GM23338 (cell line): ENCODE measurements around the gene TULP4. TPM values are rescaled to one million over a fixed set of nuclear protein-coding genes. Genes with fewer than 3 reads are reported as not detected.

Experiments
- ATAC-seq: fragments of 200-7000 bp; cut with Tn5 transposase; 3 replicates; pipeline ENCODE4 v1.9.1; 2020
- DNase-seq: peaks from one replicate; pipeline ENCODE4 v3.0.0-alpha.2; 2015; ENCODE audit warnings: low spot score
- H2AFZ ChIP-seq: fragments of 200-600 bp; sonication (generic); 2 replicates; pipeline ENCODE4 v1.8.0; 2016; ENCODE audit warnings: antibody characterized with exemption, mild to moderate bottlenecking, moderate library complexity
- H3F3A ChIP-seq: fragments of 200-600 bp; sonication (generic); replicated peaks from 2 replicates; pipeline ENCODE4 v1.8.0; 2017; ENCODE audit warnings: antibody characterized with exemption, mixed run types, low read depth
- H3K27ac ChIP-seq: fragments of 200-600 bp; sonication (generic); 2 replicates; pipeline ENCODE4 v1.6.1; 2016; ENCODE audit warnings: low read depth
- H3K27me3 ChIP-seq: fragments of 200-600 bp; sonication (generic); 2 replicates; pipeline ENCODE4 v1.8.0; 2016; ENCODE audit warnings: mild to moderate bottlenecking, mixed run types, moderate library complexity; ENCODE audit not compliant: insufficient read depth
- H3K36me3 ChIP-seq: fragments of 200-600 bp; sonication (generic); 2 replicates; pipeline ENCODE4 v1.8.0; 2016; ENCODE audit warnings: mild to moderate bottlenecking; ENCODE audit not compliant: insufficient read depth
- H3K4me1 ChIP-seq: fragments of 200-600 bp; sonication (generic); 2 replicates; pipeline ENCODE4 v1.8.0; 2016; ENCODE audit warnings: mild to moderate bottlenecking, moderate library complexity; ENCODE audit not compliant: insufficient read depth
- H3K4me2 ChIP-seq: fragments of 200-600 bp; sonication (generic); 2 replicates; pipeline ENCODE4 v1.7.1; 2017; ENCODE audit warnings: mixed run types
- H3K4me3 ChIP-seq: fragments of 200-600 bp; sonication (generic); 2 replicates; pipeline ENCODE4 v1.6.1; 2016; ENCODE audit warnings: mixed run types
- H3K79me2 ChIP-seq: fragments of 200-600 bp; sonication (generic); replicated peaks from 2 replicates; pipeline ENCODE4 v1.8.0; 2017; ENCODE audit warnings: mild to moderate bottlenecking; ENCODE audit not compliant: insufficient read depth
- H3K9me2 ChIP-seq: fragments of 200-600 bp; sonication (generic); 2 replicates; pipeline ENCODE4 v1.8.0; 2017; ENCODE audit not compliant: insufficient read depth
- H4K20me1 ChIP-seq: fragments of 200-600 bp; sonication (generic); replicated peaks from 2 replicates; pipeline ENCODE4 v1.8.0; 2017; ENCODE audit warnings: mild to moderate bottlenecking; ENCODE audit not compliant: insufficient read depth
- H3K27ac Mint-ChIP-seq: 2 replicates; pipeline ENCODE4 v1.8.0; 2020; ENCODE audit warnings: inconsistent platforms, mild to moderate bottlenecking, moderate library complexity, mixed read lengths
- H3K27me3 Mint-ChIP-seq: 3 replicates; pipeline ENCODE4 v1.8.0; 2022; ENCODE audit warnings: low read depth, mild to moderate bottlenecking, moderate library complexity, mixed read lengths, inconsistent platforms; ENCODE audit not compliant: insufficient read depth, poor library complexity
- H3K36me3 Mint-ChIP-seq: 3 replicates; pipeline ENCODE4 v1.8.0; 2021; ENCODE audit warnings: low read depth, mild to moderate bottlenecking, inconsistent platforms, moderate library complexity, mixed read lengths
- H3K4me1 Mint-ChIP-seq: 3 replicates; pipeline ENCODE4 v1.8.0; 2020; ENCODE audit warnings: mild to moderate bottlenecking, inconsistent platforms, mixed read lengths
- H3K4me3 Mint-ChIP-seq: 3 replicates; pipeline ENCODE4 v1.8.0; 2021; ENCODE audit warnings: moderate library complexity, mild to moderate bottlenecking, inconsistent platforms, mixed read lengths
- H3K9me3 Mint-ChIP-seq: 3 replicates; pipeline ENCODE4 v1.8.0; 2020; ENCODE audit warnings: moderate library complexity, mild to moderate bottlenecking, inconsistent platforms, mixed read lengths
- CTCF ChIP-seq, 2 experiments: fragments of 200-600 bp in 1 of 2; sonication (generic) in 1 of 2; conservative IDR thresholded peaks; 2 replicates each; pipeline versions ENCODE4 v1.5.1 to v1.6.1; 2016 to 2017; ENCODE audit warnings: antibody characterized with exemption in 2 of 2, low read depth in 2 of 2, mild to moderate bottlenecking in 2 of 2, moderate library complexity in 1 of 2
- EZH2 ChIP-seq: fragments of 200-600 bp; sonication (generic); IDR thresholded peaks from one replicate; pipeline ENCODE4 v1.8.0; 2017; ENCODE audit warnings: antibody characterized with exemption, mild to moderate bottlenecking, low read depth; ENCODE audit not compliant: unreplicated experiment
- EZH2phosphoT487 ChIP-seq: fragments of 200-600 bp; sonication (generic); IDR thresholded peaks from one replicate; pipeline ENCODE4 v1.8.1; 2018; ENCODE audit warnings: antibody characterized with exemption; ENCODE audit not compliant: unreplicated experiment
- JUNB ChIP-seq: IDR thresholded peaks from one replicate; pipeline ENCODE4 v1.6.1; 2016; ENCODE audit warnings: antibody characterized with exemption; ENCODE audit not compliant: unreplicated experiment
- NANOG ChIP-seq: IDR thresholded peaks from 2 replicates; pipeline ENCODE4 v1.6.1; 2016; ENCODE audit warnings: antibody characterized with exemption, borderline replicate concordance
- POLR2AphosphoS5 ChIP-seq: IDR thresholded peaks from 2 replicates; pipeline ENCODE4 v1.6.1; 2016; ENCODE audit warnings: antibody characterized with exemption, low read depth
- REST ChIP-seq: IDR thresholded peaks from one replicate; pipeline ENCODE4 v1.6.1; 2018; ENCODE audit warnings: antibody characterized with exemption; ENCODE audit not compliant: unreplicated experiment
- STAT1 ChIP-seq: IDR thresholded peaks from one replicate; pipeline ENCODE4 v1.6.1; 2016; ENCODE audit warnings: antibody characterized with exemption; ENCODE audit not compliant: unreplicated experiment
- ZNF114 ChIP-seq: fragments of 250-450 bp; sonication (Bioruptor Pico); IDR thresholded peaks from 2 replicates; pipeline ENCODE4 v1.5.0; 2020; ENCODE audit warnings: mild to moderate bottlenecking, moderate library complexity
- ZNF331 ChIP-seq: fragments of 250-450 bp; sonication (Bioruptor Pico); IDR thresholded peaks from 2 replicates; pipeline ENCODE4 v1.5.0; 2020; ENCODE audit warnings: low read depth, mild to moderate bottlenecking, moderate library complexity
- polyA plus RNA-seq: library from polyadenylated mRNA; unstranded; fragments of >200 nt; fragmentation: Nextera tagmentation; extraction: Ambion mirVana; gene quantifications from 2 replicates; pipeline ENCODE4 v1.2.1, GENCODE V29; 2016
- total RNA-seq: library from RNA; depleted of rRNA; stranded (reverse); fragments of >200 nt; shearing (Covaris generic); gene quantifications from 2 replicates; pipeline ENCODE4 v1.2.3, GENCODE V29; 2014
- TF ChIP-seq, protein P1 (sequence below): IDR thresholded peaks from 2 replicates; pipeline ENCODE4 v1.6.1; 2016; ENCODE audit warnings: antibody characterized with exemption

TULP4 gene
- total and polyA plus RNA-seq, 2 experiments from 2014 or later: 31.2 to 50.2 TPM

DNA sequence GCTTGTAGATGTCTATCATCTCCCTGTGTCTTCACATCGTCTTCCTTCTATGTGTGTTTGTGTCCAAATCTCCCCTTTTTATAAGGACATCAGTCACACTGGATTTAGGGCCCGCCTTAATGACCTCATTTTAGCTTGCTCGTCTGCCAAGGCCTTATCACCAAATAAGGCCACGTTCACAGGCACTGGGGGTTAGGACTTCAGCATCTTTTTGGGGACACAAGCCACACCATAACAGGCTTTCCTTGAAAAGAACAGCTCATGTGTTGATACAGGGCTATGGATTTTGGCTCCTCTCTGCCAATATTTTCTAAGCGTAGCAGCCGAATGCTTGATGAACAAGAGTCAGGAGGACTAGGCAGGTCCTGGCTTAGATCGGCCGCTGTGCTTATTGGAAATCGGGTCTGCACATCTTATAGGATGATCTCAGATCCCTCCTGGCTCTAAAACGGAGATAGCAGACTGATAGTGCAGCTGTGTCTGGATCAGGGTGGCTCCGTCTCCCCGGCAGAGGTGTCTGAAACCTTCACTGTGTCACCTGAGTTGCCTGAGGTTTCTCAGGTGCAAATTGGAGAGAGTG lies 231.4 kb downstream of the TULP4 start (continued):
- TF ChIP-seq CTCF (conservative IDR thresholded peaks at IDR 0.05; ENCODE audit: low read depth in 2 of 2) (no peak), ZNF331 (CRISPR knock-in tag) (no peak), NANOG (no peak), ZNF114 (CRISPR knock-in tag) (no peak), JUNB (no peak), POLR2AphosphoS5 (no peak), STAT1 (no peak), EZH2phosphoT487 (no peak), EZH2 (no peak)
- TF ChIP-seq, protein P1, sequence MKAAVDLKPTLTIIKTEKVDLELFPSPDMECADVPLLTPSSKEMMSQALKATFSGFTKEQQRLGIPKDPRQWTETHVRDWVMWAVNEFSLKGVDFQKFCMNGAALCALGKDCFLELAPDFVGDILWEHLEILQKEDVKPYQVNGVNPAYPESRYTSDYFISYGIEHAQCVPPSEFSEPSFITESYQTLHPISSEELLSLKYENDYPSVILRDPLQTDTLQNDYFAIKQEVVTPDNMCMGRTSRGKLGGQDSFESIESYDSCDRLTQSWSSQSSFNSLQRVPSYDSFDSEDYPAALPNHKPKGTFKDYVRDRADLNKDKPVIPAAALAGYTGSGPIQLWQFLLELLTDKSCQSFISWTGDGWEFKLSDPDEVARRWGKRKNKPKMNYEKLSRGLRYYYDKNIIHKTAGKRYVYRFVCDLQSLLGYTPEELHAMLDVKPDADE: no peak

DNA sequence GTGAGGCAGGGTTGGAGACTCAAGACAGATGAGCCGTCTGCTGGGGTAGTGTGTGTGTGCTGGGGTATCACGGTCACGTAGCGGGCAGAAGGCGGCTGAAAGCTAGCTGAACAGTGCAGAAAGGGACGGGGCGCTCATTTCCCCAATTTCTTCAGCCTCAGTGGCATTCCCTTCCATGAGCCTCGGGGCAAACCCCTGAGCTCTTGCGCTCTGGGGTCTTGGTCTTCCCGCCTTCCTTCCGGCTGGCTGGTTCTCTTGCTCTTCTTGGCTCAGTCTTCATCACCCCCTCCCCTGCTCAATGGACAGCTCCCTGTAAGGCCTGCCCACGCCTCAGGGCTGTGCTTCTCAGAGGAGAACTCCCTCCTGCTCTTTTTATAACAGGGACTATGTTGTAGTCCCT lies 232.2 kb downstream of the TULP4 start:
- Mint-ChIP-seq H3K9me3 (no peaks in the 10 kb centered on the region; the same call in 2 of the 3 replicates), H3K27ac (peak overlapping the region; percentile 52; the same call in 1 of the 2 replicates), H3K36me3 (peaks cover 2% of the 10 kb centered on the region; the same call in 1 of the 3 replicates), H3K4me3 (no peak overlapping the region; the same call in 2 of the 3 replicates), H3K27me3 (peaks cover 4% of the 10 kb centered on the region), H3K4me1 (peaks cover 14% of the 10 kb centered on the region)
- Histone ChIP-seq H3K4me1 (peaks cover 7% of the 10 kb centered on the region; the same call in 1 of the 2 replicates), H3K27ac (no peak overlapping the region), H3K79me2 (0 out of 2 replicates have a peak, but pooled peaks cover 6% of the 10 kb centered on the region), H3K4me3 (no peak overlapping the region), H3K4me2 (no peak overlapping the region), H2AFZ (no peak overlapping the region), H4K20me1 (no peaks in the 10 kb centered on the region), H3F3A (peaks cover 4% of the 10 kb centered on the region; the same call in 1 of the 2 replicates), H3K36me3 (no peaks in the 10 kb centered on the region), H3K27me3 (no peaks in the 10 kb centered on the region), H3K9me2 (no peaks in the 10 kb centered on the region)
- TF ChIP-seq REST: peak; percentile 49
- no peak for TF ChIP-seq JUNB
- DNase-seq: no peak
- peak; percentile 47 for ATAC-seq
